SH-SY5Y (cell line): Measurements from ENCODE around the gene BACH2.

Experiments used
- GATA2 ChIP-seq: IDR thresholded peaks from 2 replicates; pipeline ENCODE4 v1.6.1; 2011; ENCODE audit warnings: mild to moderate bottlenecking, low read depth, low read length
- GATA3 ChIP-seq: IDR thresholded peaks from 2 replicates; pipeline ENCODE4 v1.6.1; 2011; ENCODE audit warnings: low read depth, mild to moderate bottlenecking, low read length, moderate library complexity

The BACH2 gene

GRCh38 chr6:89959883-89960282 is 336.8 kb downstream of the BACH2 start:
- TF ChIP-seq GATA3 (no peak), GATA2 (no peak)

- TF ChIP-seq GATA2, result no peak
- TF ChIP-seq GATA3, result no peak
Measured at GRCh38 chr6:89956182-89956581, 340.5 kb downstream of the BACH2 start.

- TF ChIP-seq GATA2, result no peak
- TF ChIP-seq GATA3, result no peak
Measured at GRCh38 chr6:89955364-89955763, 341.3 kb downstream of the BACH2 start.

GRCh38 chr6:89954721-89955148 is 341.9 kb downstream of the BACH2 start:
- TF ChIP-seq GATA2, result no peak
- TF ChIP-seq GATA3, result no peak

GRCh38 chr6:89952686-89953085 is 344.0 kb downstream of the BACH2 start:
- TF ChIP-seq GATA2, result no peak
- no peak for TF ChIP-seq GATA3

- TF ChIP-seq GATA3 (no peak), GATA2 (no peak)
Measured at GRCh38 chr6:89952105-89952671, 344.5 kb downstream of the BACH2 start.

- no peak for TF ChIP-seq GATA2
- TF ChIP-seq GATA3, result no peak
Measured at GRCh38 chr6:89951574-89952104, 345.0 kb downstream of the BACH2 start.

- TF ChIP-seq GATA2 (no peak), GATA3 (no peak)
Measured at GRCh38 chr6:89950879-89951391, 345.7 kb downstream of the BACH2 start.

- TF ChIP-seq GATA2 (no peak), GATA3 (no peak)
Measured at GRCh38 chr6:89950446-89950845, 346.2 kb downstream of the BACH2 start.

GRCh38 chr6:89948876-89949275 is 347.8 kb downstream of the BACH2 start:
- no peak for TF ChIP-seq GATA3
- no peak for TF ChIP-seq GATA2

- TF ChIP-seq GATA3, result no peak
- TF ChIP-seq GATA2, result no peak
Measured at GRCh38 chr6:89944826-89945407, 351.7 kb downstream of the BACH2 start.

- no peak for TF ChIP-seq GATA2
Measured at GRCh38 chr6:89944181-89944755, 352.4 kb downstream of the BACH2 start.

- TF ChIP-seq GATA2 (no peak), GATA3 (no peak)
Measured at GRCh38 chr6:89942601-89943000, 354.0 kb downstream of the BACH2 start.

GRCh38 chr6:89941763-89942497 is 354.7 kb downstream of the BACH2 start:
- TF ChIP-seq GATA2 (no peak), GATA3 (no peak)
